ENCODE results near the gene CALHM2.

- TF ChIP-seq, protein P1, sequence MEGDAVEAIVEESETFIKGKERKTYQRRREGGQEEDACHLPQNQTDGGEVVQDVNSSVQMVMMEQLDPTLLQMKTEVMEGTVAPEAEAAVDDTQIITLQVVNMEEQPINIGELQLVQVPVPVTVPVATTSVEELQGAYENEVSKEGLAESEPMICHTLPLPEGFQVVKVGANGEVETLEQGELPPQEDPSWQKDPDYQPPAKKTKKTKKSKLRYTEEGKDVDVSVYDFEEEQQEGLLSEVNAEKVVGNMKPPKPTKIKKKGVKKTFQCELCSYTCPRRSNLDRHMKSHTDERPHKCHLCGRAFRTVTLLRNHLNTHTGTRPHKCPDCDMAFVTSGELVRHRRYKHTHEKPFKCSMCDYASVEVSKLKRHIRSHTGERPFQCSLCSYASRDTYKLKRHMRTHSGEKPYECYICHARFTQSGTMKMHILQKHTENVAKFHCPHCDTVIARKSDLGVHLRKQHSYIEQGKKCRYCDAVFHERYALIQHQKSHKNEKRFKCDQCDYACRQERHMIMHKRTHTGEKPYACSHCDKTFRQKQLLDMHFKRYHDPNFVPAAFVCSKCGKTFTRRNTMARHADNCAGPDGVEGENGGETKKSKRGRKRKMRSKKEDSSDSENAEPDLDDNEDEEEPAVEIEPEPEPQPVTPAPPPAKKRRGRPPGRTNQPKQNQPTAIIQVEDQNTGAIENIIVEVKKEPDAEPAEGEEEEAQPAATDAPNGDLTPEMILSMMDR (IDR thresholded peaks at IDR 0.05) = no peak
- TF ChIP-seq ZNF219 (CRISPR knock-in tag; IDR thresholded peaks at IDR 0.05; ENCODE audit: borderline replicate concordance) (no peak), ETV6 (CRISPR knock-in tag; IDR thresholded peaks at IDR 0.05) (no peak)
Measured at GRCh38 chr10:103466734-103467133, 14.6 kb upstream of the CALHM2 start.
